ENCODE data around the gene TLE3.

TLE3 gene

DNA sequence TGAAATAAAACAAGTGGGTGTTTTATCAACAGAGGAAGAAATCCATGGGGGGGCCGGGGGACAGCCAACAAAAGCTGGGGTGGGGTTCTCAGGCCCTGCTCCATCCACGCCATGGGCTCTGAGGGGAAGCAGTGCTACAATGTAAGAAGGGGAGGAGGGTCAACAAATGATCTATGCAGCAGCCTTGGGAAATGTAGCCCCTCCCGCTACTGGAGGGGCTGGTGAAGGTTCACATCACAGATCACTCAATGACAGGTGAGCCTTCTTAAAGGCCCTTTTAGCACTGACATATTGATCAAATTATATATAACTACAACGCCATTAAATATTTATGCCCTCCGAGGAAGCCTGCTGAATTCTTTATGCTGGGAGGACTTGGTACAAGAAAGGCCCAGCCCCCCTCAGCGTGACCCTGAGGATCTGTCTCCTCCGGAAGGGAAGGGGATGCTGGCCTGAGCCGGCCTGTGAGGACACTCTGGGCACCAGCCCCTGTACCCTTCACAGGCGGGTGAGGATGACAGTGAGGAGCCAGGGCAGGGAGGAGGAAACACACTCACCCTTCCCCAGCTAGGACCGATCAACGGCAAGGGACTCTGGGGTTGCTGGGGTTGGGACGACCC is 15.3 kb downstream of the TLE3 start:
- FAIRE-seq = no peak

DNA sequence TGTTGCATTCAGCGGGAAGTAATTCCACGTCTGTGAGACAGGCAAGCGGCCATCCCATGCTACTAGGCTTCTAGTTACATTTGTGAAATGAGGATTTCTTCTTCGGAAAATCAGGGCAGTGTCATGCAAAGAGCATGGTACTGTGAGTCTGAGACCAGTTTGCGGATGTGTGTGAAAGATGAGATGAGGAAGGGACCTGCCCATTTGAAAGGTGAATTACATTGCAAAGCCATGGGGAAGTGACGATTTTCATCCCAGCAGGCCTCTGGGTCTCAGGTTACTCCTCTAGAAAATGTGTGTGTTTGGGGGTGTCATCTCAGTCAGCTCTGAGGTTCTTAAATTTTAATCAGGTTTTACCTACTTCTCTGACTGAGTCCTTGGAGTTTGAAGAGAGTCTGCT is 16.1 kb downstream of the TLE3 start:
- FAIRE-seq = no peak

DNA sequence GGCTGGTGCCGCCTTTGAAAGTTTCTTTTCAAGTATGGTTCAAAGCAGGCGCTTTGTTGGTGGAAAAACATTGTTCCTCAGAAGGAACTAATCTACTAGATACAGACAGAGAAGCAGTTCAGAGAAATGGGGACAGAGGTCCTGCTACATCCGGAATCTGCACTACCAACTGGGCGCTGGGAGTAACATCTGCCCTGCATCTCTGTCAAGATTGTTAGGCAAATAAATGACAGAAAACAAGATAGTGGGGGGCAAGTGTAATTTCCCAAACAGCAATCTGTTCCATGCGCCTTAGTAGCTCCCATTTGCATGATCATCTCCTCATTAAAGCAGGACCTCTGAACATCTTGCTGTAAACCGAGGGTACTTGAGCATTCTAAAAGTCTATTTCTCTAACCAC is 17.4 kb downstream of the TLE3 start:
- FAIRE-seq = no peak

DNA sequence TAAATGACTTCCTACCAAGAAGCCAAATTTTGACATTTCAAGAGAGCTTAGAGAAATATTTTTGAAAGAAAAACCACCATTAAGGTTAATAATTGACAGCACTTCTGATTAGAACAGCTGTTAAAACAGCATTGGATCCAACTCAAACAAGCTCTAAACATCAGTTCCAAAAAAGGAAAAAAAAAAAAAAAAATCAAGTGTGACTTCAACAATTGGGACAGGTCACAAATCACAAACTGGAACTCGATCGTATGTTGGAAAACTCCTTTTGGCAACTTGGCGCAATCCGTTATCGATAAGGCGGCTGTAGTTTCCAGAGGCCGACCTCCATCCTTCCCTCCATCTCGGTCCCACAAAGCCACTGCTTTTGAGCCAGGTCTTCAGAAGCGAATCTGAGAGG is 17.8 kb downstream of the TLE3 start:
- no peak for FAIRE-seq

DNA sequence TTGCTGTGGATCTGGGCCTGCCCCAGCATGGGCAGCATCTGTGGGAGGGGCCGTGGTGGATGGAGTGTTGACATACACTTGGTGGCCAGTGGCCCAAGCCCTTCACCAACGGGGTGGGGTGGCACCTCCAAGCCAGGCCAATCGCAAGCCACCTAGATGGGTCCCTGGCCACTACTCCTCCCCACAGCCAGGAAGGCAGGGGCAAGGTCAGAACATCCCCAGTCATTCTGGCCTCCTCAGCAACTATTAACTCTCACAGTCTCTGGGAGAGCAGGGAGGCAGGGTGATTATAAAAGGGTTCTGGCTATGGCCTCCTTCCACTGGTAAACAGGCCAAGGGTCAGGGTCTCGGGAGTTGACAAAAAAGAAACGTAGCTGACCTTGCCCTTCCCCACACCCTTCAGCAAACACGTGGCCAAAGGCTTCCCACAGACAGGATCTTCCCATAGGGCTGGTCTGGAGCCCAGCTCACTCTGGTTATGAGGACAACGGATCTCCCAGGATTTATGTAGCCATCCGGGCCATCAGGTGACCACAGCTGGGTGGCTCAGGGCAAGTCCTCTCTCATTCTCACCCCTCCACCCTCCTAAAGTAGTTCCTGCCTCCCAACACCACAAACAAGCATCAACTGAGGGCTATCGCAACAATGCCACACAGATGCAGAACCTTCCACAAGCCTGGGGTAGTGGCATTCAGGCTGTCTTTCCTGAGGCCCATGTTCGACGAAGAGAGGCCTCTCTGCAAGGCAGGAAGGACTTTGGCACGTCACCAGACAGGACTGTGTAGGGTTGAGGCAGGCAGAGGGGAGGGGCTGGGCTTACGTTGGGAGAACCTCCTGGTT is 18.9 kb downstream of the TLE3 start:
- no peak for FAIRE-seq

DNA sequence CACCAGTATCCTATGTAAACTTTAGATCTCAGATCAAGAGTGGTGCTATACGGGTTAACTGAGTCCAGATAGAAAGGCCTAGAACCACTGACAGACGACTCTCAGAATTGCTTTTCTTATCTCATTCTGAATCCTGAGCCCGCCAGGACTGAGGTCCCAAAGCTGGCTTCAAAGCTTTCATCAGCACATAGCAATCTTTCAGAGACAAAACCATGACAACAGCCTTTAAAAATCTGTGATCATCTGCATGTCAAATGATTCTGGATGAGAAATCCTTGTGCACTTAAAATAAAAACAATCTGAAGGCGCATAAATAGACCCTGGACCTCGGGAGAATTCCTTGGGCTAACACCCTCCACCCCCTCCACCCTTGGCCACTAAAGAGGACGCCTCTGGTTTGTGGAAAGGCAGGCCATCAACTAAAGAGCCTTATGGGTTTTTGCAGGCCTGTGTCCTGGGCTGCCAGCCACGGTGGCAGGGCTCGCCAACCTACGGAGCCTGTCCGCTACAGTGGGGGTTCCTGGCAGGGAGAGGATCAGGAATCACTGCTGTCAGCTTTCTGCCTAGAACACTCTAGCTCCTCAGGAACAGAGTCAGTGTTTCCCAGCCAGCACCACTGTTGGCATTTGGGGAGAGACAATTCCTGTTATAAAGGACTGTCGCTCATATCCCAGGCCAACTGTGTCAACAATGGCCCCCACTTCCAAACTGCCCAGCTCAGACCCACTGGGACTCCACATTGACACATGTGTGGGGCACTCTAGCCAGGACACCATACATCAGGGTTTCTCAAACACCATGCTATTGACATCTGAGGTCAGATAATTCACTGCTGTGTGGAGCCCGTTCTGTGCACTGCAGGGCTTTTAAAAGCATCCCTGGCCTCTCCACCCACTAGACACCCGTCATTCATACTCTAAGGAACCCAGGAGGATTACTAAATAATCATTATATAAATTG is 20.2 kb downstream of the TLE3 start:
- no peak for FAIRE-seq

DNA sequence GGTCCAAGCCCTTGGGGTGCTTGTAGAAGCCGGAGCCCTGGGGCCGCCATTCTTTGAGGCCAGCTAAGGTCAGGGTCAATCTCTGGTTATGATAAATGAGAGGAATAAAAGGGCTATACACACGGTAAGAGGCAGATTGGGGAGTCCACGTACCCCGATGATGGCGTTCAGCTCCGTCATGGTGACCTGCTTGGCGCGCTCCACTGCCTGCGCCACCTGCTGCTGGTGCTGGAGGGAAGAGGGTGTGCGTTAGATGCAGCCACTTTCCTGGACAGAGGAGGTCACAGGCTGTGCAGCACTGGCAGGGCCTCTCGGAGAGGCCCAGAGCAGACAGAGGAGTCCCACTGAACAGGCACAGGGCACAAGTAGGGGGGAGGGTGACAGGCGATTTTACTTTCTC is 23.3 kb downstream of the TLE3 start:
- FAIRE-seq = no peak

DNA sequence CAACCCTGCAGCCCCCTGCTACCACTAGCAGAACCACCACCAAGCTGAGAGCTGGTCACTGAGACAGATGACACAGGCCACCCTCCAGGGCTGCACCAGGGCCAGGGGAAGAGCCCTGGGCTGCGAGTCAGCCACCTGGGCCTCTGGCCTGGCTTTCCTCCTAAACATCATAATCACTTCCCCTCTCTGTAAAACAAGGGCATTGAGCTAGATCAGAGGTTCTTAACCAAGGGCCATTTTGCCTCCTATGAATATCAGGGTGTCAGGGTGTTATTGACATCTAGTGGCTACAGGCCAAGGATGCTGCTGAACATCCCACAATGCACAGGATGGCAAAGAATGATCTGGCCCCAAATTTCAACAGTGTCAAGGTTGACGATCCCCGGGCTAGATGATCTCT is 25.2 kb downstream of the TLE3 start:
- FAIRE-seq = no peak

DNA sequence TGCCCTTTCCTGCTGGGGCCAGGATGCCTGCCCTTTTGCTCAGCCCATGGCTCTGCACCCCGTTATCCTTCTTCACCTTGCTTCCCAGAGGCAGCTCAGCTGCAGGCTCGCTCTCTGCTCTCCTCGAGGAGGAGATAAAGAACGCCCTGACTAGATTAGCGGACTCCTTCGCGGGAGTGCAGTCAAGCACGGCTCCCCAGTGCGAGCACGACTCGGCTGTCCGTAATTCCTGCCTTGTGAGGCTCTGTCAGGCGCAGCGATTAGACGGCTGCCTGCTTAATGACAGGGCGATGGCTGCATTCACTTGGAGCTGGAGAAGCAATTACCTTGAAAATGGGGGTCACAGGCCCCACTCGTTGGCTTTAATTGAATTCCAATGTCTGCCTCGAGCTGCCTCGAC is 25.9 kb downstream of the TLE3 start:
- no peak for FAIRE-seq

DNA sequence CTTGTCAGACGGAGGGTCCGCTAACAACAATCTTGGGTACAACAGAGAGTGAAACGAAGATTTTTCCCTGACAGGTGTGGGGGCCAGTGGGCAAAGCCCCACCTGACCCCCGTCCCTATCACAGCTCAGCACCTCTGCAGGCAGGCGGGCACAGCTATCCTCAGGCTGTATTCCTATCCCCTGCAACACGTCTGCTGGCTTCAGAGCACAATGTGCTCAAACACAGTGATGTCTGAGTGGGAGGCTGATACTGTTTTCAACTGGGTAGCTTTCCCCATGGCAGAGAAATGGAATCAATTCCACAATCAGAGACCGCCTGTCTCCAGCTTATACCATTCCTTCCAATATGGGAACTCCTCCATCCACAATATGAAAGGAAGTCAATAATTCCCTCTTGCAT is 28.0 kb downstream of the TLE3 start:
- FAIRE-seq = no peak

DNA sequence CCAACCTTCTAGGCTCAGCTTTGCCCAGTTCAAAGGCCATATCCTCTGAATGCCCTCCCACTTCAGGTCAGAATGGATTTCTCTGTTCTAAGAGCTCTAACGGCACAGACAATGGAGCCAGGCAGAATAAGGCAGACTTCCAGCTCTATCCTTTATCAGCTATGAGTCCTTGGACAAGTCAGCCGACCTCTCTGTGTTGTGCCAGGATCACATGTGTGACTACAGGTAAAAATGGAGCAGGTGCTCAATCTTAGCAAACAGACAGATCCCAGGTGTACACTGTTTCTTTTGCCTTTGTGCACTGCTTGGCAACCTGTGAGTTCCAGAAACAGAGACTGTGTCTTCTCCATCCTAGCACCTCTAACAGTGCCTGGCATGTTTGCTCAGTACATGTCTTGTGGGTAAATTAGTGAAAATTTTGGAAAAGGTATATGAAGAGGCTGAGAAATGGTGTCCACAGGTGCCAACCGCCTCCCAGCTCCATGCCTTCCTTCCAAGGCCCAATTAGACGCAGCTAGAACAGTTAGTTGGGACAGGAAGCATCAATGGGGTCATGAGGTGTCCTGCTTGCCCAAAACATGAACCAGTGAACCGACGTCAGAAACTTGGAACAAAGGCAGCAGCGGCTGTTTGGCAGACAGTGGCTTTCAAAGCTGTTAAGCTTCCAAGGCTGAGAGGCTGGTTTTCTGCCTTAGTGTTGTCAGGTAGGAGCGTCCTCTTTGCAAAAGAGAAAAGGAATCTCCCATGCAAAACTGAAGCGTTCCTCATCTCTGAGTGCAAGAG is 28.7 kb downstream of the TLE3 start:
- FAIRE-seq = no peak

DNA sequence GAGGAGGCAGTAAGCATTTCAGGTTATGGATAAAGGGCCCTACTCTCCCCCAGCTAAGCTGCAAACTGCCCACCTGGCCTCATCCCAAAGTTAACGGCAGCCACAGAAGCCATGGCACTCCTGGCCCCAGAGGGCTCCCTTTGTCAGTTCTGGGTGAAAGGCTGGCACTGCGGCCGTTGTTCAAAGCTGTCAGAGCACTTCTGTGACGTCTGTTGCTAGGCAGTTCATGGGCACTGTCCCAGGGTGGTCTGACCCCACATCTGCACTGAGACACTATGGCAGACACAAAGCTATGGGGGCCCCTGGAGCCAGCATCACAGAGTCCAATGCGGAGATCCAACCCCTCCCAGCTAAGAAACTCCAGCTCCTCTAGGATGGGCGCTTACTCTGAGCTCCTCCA is 30.0 kb downstream of the TLE3 start:
- no peak for FAIRE-seq

DNA sequence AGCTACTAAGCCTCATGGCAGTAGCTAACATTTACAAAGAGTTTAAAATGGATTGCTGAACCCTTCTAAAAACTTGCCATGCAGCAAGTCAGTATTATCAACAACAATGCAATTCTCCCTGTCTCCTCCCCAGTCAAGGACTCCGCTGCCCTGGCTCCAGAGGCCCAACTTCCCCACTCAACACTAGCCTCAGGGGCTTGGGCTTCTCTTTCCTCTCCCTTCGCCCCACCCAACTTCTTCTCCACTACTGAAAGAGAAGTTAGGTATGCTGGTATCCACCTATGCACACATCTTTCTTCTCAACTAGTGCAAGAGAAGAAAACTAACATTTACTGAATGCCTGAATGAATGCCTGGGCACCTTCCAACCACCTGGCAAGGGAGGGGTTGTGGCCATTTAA is 30.7 kb downstream of the TLE3 start:
- no peak for FAIRE-seq

DNA sequence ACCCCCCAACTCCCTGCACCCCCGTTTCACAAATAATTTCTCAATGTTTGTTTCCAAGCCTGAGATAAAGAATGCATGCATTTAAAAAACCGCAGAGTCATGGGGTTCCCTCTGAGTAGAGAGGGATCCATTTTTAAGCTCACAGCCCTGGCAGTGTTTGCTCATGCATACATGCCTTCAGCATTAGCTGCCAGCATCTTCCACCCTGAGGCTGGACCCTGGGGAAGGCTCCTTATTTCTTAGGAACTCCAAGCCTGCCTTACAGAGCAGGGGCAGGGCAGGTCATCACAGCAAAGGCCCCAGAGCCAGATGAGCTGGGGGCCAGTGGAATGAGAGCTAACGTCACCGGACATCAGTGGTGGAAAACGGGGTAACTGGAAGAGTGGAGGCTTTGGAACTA is 31.3 kb downstream of the TLE3 start:
- FAIRE-seq = no peak

DNA sequence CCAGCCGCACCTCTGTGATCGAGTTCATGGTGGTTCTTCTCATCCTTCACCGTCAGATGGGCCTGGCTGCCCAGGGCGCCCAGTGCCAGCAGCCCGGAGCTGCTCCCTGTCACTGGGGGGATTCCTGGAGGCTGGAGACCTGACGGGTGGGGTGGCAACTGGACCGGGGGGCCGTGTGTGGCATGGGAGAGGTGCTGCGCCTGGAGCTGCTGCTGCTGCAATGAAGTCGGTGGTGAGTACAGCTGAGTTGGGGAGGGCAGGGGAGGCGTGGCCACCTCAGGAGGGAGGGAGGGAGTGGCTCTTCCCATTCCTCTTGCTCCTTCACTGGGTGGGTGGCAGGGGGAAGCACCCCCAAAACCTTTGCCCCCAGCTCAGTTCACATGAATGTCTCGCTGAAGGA is 31.7 kb downstream of the TLE3 start:
- FAIRE-seq = no peak

DNA sequence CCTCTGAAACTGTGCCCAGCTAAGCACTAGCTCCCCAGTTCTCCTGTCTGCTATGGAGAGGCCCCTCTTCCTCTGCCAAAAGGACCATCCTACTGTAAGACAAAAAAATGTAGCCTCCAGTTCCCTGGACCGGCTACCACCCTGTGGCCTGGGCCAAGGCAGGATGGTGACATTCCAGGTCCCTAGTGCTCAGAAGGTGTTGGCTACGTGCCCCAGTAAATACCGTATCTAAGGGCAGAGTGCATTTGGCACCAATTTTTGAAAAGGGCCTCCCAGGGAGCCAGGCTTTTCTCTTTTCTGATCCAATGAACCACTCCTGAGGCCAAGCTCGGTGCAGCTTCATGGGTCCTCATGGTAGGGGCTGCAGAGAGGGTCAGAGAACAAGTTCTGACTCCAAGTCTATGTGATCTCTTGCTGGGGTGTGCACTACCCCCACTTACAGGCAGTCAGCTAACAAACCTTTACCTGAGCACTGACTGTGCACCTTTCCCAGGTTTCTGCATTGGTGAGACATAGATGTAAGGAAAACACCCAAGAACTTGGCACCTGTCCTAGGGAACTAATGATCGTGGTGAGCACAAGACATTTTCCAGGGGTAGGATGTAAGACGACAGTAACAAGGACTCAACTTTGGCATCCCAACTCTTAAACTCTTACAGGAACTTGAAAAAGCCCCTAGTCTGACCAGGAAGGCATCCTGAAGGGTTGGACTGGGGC is 32.6 kb downstream of the TLE3 start:
- no peak for FAIRE-seq

DNA sequence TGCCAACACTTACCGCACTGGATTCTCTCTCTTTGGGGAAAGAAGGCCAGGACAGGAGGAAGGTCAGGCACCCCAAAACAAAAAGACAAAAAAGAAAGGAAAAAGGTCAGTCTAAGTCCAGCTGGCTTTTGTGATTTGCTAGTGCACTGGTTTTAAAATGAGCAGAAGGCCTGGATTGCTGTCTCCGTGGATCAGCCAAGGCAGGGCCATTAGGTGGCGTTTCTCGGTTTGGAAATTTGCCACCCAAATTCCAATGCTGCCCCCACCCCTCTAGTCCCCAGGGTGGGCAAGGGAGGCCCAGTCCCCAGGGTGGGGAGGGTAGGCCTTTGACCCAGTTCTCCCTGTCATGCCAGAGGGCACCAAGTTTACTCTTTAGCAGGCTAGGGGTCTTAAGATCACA is 33.3 kb downstream of the TLE3 start:
- no peak for FAIRE-seq

DNA sequence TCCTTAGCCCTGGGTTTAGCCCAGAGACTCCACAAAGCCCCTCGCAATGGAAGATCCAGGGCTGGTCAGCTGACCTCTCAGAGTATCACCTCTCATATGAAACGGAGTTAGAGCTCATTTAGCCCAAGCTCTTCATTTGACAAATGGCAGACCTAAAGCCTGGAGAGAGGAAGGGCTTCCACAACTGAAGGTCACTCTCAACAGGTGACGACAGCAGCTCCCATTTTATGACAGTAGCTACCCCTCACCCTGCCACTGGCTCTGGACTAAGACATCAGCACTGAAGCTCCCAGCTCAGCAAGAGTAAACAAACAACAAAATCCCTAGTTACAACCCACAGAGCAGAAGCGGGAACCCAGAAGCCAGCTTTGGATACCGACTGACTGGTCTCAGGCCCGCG is 33.7 kb downstream of the TLE3 start:
- FAIRE-seq = no peak

DNA sequence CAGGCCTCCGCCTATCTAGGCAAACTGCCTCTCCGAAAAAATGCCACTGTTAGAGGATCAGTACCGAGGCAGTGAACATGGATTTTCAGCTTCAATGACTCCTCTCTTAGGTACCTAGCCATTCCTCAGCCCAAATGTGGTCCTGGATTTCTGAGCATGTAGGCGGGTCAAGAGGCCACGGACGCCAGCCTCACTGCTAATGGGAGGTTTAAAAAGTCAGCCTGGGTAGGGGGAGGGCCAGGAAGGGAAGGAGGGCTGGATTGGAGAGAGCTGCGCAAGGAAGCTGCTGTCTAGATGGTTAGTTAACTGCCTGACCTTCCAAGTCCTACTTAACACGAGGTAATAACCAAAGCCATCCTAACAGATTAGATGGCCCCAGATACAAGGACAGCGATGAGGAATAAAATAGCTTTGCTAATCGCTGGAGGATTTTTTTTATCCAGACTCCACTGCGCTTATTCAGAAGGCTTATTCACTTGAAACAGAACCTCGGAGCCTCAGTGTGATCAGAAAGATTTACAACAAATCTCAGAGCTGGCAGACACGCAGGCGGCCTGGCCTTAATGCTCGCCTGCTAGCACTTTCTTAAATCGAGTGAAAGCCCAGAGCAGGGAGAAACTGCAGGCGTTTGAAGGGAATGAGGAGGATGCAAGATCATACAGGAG is 34.3 kb downstream of the TLE3 start:
- no peak for FAIRE-seq

DNA sequence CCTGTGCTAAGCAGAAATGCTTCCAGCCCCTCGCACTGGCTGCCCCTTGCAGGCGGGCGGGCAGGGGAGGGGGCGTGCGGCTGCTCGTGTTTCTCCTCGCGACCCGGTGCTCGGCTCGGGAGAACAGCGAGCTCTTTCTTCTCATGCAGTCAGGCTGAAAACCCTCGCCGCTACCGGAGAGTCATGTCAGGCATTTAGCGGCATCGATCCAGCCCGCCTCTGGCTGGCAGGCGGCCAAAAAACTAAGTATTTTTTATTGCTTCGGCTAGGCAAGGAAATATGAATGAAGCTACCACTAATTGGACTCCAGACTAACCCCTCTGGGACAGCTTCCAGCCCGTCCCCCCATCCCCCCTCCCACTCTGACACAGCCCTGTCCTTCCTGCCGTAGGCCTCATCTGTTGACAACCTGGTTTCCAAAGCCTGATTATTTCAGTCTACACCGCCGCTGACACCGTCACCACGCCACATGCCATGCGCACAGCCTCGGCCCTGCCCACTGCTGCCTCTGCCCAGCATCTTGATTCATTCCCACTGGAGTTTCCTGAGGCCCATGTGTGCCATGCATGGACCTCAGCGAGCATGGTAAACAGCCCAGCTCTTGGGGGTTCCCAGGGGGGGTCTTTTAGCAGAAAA is 35.3 kb downstream of the TLE3 start:
- FAIRE-seq = no peak

DNA sequence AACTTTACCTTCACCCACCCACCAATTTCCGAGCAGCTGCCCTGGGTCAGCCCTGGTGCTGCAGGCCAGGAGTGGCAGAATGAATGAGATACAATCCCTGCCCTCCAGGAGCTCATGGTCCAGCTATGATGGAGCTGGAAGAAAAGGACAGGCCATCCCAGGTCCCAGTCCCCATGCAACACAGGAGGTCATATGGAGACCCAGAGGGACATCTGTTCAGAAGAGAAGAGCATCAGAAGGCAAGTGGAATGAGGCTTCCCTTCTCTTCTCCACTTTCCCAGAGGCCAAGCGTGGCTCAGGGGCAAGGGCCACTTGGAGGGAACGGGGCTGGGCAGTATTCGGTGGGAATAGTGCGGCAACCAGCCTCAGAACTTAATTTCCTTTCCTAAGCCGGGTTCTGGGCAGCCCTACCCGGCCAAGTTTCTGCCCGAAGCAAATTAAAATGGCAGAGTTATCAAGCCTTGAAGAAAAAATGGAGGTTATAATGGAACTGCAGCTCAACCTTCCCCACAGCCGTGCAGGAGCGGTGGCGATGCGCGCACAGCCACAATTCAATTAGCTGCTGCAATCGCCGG is 35.9 kb downstream of the TLE3 start:
- FAIRE-seq = no peak
